Measurements from ENCODE around the gene SLCO3A1.
"Not testable (repeated sequence)": the region's sequence is repeated elsewhere in the genome, so short reads cannot be mapped to it uniquely, and the experiment has no call there.

Gene SLCO3A1

GRCh38 chr15:92167451-92167850 is 313.9 kb downstream of the SLCO3A1 start:
- DNase-seq: no peak

GRCh38 chr15:92168066-92168683 is 314.7 kb downstream of the SLCO3A1 start:
- no peak for DNase-seq

GRCh38 chr15:92170897-92171296 is 317.4 kb downstream of the SLCO3A1 start:
- DNase-seq: no peak

- no peak for DNase-seq
These were observed 325.4 kb downstream of the SLCO3A1 start for GRCh38 chr15:92178911-92179310.

GRCh38 chr15:92184142-92184541 is 330.6 kb downstream of the SLCO3A1 start:
- no peak for DNase-seq

GRCh38 chr15:92184679-92185230 is 331.2 kb downstream of the SLCO3A1 start:
- DNase-seq: no peak

GRCh38 chr15:92187975-92188374 is 334.5 kb downstream of the SLCO3A1 start:
- no peak for DNase-seq

GRCh38 chr15:92189166-92189565 is 335.7 kb downstream of the SLCO3A1 start:
- no peak for DNase-seq

GRCh38 chr15:92195241-92195640 is 341.7 kb downstream of the SLCO3A1 start:
- DNase-seq: no peak

- no peak for DNase-seq
These were observed 342.8 kb downstream of the SLCO3A1 start for GRCh38 chr15:92196342-92196741.

GRCh38 chr15:92197746-92198145 is 344.2 kb downstream of the SLCO3A1 start:
- no peak for DNase-seq

- DNase-seq: no peak
These were observed 347.4 kb downstream of the SLCO3A1 start for GRCh38 chr15:92200891-92201290.

- DNase-seq: peak; percentile 1
These were observed 351.8 kb downstream of the SLCO3A1 start for GRCh38 chr15:92205255-92205739.

GRCh38 chr15:92207601-92208000 is 354.1 kb downstream of the SLCO3A1 start:
- not testable (repeated sequence) for DNase-seq

Measured in fibroblast of skin of abdomen (primary cell).